Measurements from ENCODE around the gene SLC9A3.
"Not testable (repeated sequence)": the region's sequence is repeated elsewhere in the genome, so short reads cannot be mapped to it uniquely, and the experiment has no call there.

SLC9A3 gene

DNA sequence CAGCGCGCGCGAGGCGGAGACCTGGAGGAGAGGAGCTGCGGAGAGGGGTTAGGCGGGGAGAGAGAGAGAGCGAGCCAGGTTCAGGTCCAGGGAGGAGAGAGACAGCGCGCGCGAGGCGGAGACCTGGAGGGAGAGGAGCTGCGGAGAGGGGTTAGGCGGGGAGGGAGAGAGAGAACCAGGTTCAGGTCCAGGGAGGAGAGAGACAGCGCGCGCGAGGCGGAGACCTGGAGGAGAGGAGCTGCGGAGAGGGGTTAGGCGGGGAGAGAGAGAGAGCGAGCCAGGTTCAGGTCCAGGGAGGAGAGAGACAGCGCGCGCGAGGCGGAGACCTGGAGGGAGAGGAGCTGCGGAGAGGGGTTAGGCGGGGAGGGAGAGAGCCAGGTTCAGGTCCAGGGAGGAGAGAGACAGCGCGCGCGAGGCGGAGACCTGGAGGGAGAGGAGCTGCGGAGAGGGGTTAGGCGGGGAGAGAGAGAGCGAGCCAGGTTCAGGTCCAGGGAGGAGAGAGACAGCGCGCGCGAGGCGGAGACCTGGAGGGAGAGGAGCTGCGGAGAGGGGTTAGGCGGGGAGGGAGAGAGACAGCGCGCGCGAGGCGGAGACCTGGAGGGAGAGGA lies 49.9 kb downstream of the SLC9A3 start:
- DNase-seq (ENCODE audit: low spot score); H2BK15ac ChIP-seq (ENCODE audit: low read length); H3K18ac ChIP-seq (ENCODE audit: low read length); H3K9me3 ChIP-seq (replicated peaks in 1 of 2; ENCODE audit: control insufficient read depth in 2 of 2, insufficient read depth in 1 of 2, low read depth in 1 of 2, low read length in 2 of 2); H3K27ac ChIP-seq (replicated peaks; ENCODE audit: low read length); H4K91ac ChIP-seq (ENCODE audit: low read depth, low read length, poor library complexity); H3K9ac ChIP-seq (ENCODE audit: low read depth, low read length, poor library complexity); H3K79me1 ChIP-seq (ENCODE audit: low read depth, low read length); H2BK5ac ChIP-seq (ENCODE audit: low read length); H3K23ac ChIP-seq (ENCODE audit: low read depth, low read length, poor library complexity); H3K4ac ChIP-seq (ENCODE audit: low read length); H3K14ac ChIP-seq (ENCODE audit: low read length); H4K8ac ChIP-seq (ENCODE audit: low read depth, low read length); H2AK5ac ChIP-seq (ENCODE audit: low read depth, low read length); H2BK12ac ChIP-seq (ENCODE audit: low read length); H2BK120ac ChIP-seq (ENCODE audit: low read depth, low read length): not testable (repeated sequence)
- Histone ChIP-seq H3K4me2 (ENCODE audit: insufficient read depth, low read length, poor library complexity, severe bottlenecking) (peak overlapping the region; percentile 90), H3K27me3 (ENCODE audit: control insufficient read depth in 3 of 3, insufficient read depth in 3 of 3, low read depth in 1 of 3, low read length in 3 of 3) (peaks cover 0 to 33% (median 8%) of the 10 kb centered on the region in 3 experiments), H3K36me3 (replicated peaks in 1 of 2; ENCODE audit: control insufficient read depth in 2 of 2, insufficient read depth in 2 of 2, low read length in 2 of 2) (peaks cover 3 to 23% of the 10 kb centered on the region in 2 donors), H2AFZ (ENCODE audit: low read length) (peak overlapping the region; percentile 92), H3K4me3 (ENCODE audit: low read length in 2 of 2) (peak overlapping the region; percentile 86 to 91), H3K4me1 (ENCODE audit: control insufficient read depth in 2 of 2, insufficient read depth in 1 of 2, low read depth in 1 of 2, low read length in 2 of 2) (peaks cover 9 to 10% of the 10 kb centered on the region in 2 donors)
- WGBS, 2 donors (ENCODE audit: extremely low coverage in 2 of 2, insufficient read length in 2 of 2, insufficient replicate concordance in 1 of 2): no CpG with 5 or more reads among the region's 50 CpGs

DNA sequence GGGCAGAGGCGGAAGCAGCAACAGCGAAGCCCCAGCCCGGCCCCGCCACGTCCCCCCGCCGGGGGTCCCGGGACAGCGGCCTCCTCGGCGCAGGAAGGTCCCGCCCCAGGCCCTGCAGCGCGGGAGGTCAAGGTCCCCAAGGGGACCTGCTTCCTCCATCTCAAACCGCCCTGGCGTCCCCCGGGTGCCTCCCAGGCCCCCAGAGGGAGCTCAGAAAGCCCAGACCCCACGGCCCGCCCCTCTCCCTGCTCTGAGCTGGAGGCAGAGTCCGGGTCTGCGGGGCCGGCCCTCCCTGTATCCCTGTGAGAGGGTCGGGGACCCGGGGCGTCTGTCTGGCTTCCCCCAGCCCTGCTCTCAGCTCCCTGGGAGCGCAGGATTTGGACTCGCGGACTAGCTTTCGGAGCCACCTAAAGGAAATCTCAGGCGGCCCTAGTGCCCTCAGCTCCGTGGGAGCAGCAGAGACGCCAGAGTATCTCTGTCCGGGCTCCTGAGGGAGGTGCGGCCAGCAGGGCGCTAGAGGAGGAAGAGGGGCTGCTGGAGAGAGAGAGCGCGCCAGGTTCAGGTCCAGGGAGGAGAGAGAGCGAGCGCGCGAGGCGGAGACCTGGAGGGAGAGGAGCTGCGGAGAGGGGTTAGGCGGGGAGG lies 50.6 kb downstream of the SLC9A3 start:
- Histone ChIP-seq H2BK5ac (ENCODE audit: low read length) (no peak overlapping the region), H2BK12ac (ENCODE audit: low read length) (no peak overlapping the region), H3K79me1 (ENCODE audit: low read depth, low read length) (peaks cover 10% of the 10 kb centered on the region), H2AFZ (ENCODE audit: low read length) (peak overlapping the region; percentile 92), H2BK120ac (ENCODE audit: low read depth, low read length) (no peak overlapping the region), H3K9me3 (replicated peaks in 1 of 2; ENCODE audit: control insufficient read depth in 2 of 2, insufficient read depth in 1 of 2, low read depth in 1 of 2, low read length in 2 of 2) (no peaks in the 10 kb centered on the region), H2BK15ac (ENCODE audit: low read length) (no peak overlapping the region), H3K4me3 (ENCODE audit: low read length in 2 of 2) (peak overlapping the region; percentile 86 to 91), H3K18ac (ENCODE audit: low read length) (peak overlapping the region; percentile 95), H3K23ac (ENCODE audit: low read depth, low read length, poor library complexity) (no peak overlapping the region), H3K27ac (replicated peaks; ENCODE audit: low read length) (no peak overlapping the region), H3K14ac (ENCODE audit: low read length) (no peak overlapping the region), H3K9ac (ENCODE audit: low read depth, low read length, poor library complexity) (peak overlapping the region; percentile 90), H3K27me3 (ENCODE audit: control insufficient read depth in 3 of 3, insufficient read depth in 3 of 3, low read depth in 1 of 3, low read length in 3 of 3) (peaks cover 0 to 33% (median 8%) of the 10 kb centered on the region in 3 experiments), H4K8ac (ENCODE audit: low read depth, low read length) (no peak overlapping the region), H3K36me3 (replicated peaks in 1 of 2; ENCODE audit: control insufficient read depth in 2 of 2, insufficient read depth in 2 of 2, low read length in 2 of 2) (peaks cover 3 to 27% of the 10 kb centered on the region in 2 donors), H3K4me1 (ENCODE audit: control insufficient read depth in 2 of 2, insufficient read depth in 1 of 2, low read depth in 1 of 2, low read length in 2 of 2) (peaks cover 9 to 10% of the 10 kb centered on the region in 2 donors), H4K91ac (ENCODE audit: low read depth, low read length, poor library complexity) (no peak overlapping the region), H2AK5ac (ENCODE audit: low read depth, low read length) (peak overlapping the region; percentile 89), H3K4ac (ENCODE audit: low read length) (no peak overlapping the region), H3K4me2 (ENCODE audit: insufficient read depth, low read length, poor library complexity, severe bottlenecking) (peak overlapping the region; percentile 90)
- WGBS, 2 donors (ENCODE audit: extremely low coverage in 2 of 2, insufficient read length in 2 of 2, insufficient replicate concordance in 1 of 2): no CpG with 5 or more reads among the region's 44 CpGs
- DNase-seq (ENCODE audit: low spot score): peak; percentile 51

DNA sequence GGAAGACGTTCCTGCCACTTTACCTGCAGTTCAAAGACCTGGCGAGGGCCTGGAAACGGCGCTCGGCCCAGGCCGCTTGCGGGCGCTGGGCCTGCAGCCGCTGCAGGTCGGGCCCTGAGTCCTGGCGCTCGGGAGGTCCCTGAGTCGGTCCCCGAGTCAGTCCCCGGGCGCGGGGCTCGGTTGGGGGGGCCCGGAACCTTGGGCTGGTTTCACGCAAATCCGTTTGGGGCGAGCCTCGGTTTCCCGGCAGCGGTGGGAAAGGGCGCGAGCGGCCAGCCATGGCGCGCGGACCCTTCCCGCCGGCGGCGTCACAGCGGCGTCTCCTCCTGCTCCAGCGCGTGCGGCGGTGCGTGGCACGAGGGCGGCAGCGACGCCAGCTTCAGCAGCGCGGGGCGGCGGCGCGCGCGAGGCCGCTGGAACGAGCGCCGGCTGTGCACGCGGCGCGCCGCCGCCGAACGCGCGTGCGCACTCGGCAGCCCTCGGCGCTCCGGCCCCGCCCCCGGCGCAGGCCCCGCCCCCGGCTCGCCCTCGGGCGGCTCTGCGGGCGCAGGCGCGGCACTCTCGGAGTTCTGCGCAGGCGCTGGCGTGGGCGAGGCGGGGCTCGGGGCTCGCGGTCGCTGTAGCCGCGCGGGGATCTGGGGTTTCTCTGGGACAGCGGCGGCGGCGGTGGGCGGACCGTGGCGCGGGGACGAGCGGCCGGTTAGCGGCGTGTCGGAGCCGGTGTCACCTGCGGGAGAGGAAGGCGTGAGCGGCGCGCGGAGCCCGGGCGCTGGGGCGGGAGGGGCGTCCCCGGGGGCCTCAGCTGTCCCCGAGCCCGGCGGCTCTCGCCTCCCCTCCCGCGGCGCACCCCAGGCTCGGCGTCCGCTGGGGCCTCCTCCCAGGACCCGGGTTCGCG lies 51.3 kb downstream of the SLC9A3 start:
- Histone ChIP-seq H3K36me3 (replicated peaks in 1 of 2; ENCODE audit: control insufficient read depth in 2 of 2, insufficient read depth in 2 of 2, low read length in 2 of 2) (peaks cover 3 to 27% of the 10 kb centered on the region in 2 donors), H3K4me1 (ENCODE audit: control insufficient read depth in 2 of 2, insufficient read depth in 1 of 2, low read depth in 1 of 2, low read length in 2 of 2) (peaks cover 9 to 10% of the 10 kb centered on the region in 2 donors), H2BK120ac (ENCODE audit: low read depth, low read length) (no peak overlapping the region), H2AK5ac (ENCODE audit: low read depth, low read length) (peak overlapping the region; percentile 92), H2BK15ac (ENCODE audit: low read length) (no peak overlapping the region), H3K23ac (ENCODE audit: low read depth, low read length, poor library complexity) (peak overlapping the region; percentile 99), H3K4me3 (ENCODE audit: low read length in 2 of 2) (peak overlapping the region; percentile 86 to 91), H3K27me3 (ENCODE audit: control insufficient read depth in 3 of 3, insufficient read depth in 3 of 3, low read depth in 1 of 3, low read length in 3 of 3) (peaks cover 0 to 33% (median 8%) of the 10 kb centered on the region in 3 experiments), H3K18ac (ENCODE audit: low read length) (peak overlapping the region; percentile 98), H3K4ac (ENCODE audit: low read length) (peak overlapping the region; percentile 77), H3K9ac (ENCODE audit: low read depth, low read length, poor library complexity) (peak overlapping the region; percentile 90), H3K4me2 (ENCODE audit: insufficient read depth, low read length, poor library complexity, severe bottlenecking) (peak overlapping the region; percentile 90), H4K8ac (ENCODE audit: low read depth, low read length) (no peak overlapping the region), H2BK12ac (ENCODE audit: low read length) (no peak overlapping the region), H3K79me1 (ENCODE audit: low read depth, low read length) (peaks cover 10% of the 10 kb centered on the region), H2BK5ac (ENCODE audit: low read length) (no peak overlapping the region), H3K27ac (replicated peaks; ENCODE audit: low read length) (no peak overlapping the region), H4K91ac (ENCODE audit: low read depth, low read length, poor library complexity) (peak overlapping the region; percentile 95), H2AFZ (ENCODE audit: low read length) (peak overlapping the region; percentile 95), H3K14ac (ENCODE audit: low read length) (peak overlapping the region; percentile 63), H3K9me3 (replicated peaks in 1 of 2; ENCODE audit: control insufficient read depth in 2 of 2, insufficient read depth in 1 of 2, low read depth in 1 of 2, low read length in 2 of 2) (no peaks in the 10 kb centered on the region)
- DNase-seq (ENCODE audit: low spot score): peak; percentile 79
- no CpG with 5 or more reads among the region's 137 CpGs for WGBS, 2 donors (ENCODE audit: extremely low coverage in 2 of 2, insufficient read length in 2 of 2, insufficient replicate concordance in 1 of 2)

Data from neuronal stem cell (in vitro differentiated cells).